Diencephalon (tissue), 1 donor: ENCODE measurements around the gene SERPINB7. TPM values are rescaled to one million over a fixed set of nuclear protein-coding genes. Genes with fewer than 3 reads are reported as not detected.

Experiments used
- total RNA-seq: library from RNA; depleted of rRNA; stranded (reverse); fragments of >200 nt; gene quantifications from one replicate; pipeline ENCODE4 v1.2.3, GENCODE V29; 2014

The SERPINB7 gene, protein sequence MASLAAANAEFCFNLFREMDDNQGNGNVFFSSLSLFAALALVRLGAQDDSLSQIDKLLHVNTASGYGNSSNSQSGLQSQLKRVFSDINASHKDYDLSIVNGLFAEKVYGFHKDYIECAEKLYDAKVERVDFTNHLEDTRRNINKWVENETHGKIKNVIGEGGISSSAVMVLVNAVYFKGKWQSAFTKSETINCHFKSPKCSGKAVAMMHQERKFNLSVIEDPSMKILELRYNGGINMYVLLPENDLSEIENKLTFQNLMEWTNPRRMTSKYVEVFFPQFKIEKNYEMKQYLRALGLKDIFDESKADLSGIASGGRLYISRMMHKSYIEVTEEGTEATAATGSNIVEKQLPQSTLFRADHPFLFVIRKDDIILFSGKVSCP
- total RNA-seq = not detected

DNA sequence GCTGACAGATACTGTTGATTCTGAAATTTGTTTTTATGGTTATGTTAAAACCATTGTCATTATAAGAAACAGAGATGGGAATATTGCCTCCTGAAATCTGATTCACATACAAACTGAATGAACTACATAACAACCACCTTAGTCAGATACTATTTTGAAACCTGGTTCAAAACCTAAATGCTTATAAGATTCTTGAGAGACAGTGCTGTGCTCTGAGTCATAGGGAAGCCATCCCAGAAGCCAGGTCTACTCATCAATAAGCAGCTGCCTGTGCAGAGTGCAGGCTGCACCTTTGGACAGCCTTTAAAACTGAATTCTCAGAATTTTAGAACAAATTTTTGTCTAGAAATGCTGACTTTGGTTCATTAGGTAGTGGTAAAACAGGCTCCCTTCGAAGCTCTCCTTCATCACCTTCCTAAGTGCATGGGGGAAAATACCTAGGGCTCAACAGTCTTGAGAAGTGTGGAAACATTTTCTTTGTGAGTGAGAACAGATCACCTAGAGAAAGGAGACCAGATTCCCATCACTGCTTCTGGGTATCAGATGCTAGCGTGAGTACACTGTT, at the start of gene SERPINB7:
Gene SERPINB7, plus strand, starts transcription at position 253 of the 565 bp plus-strand sequence. CDS start 6,955 bp downstream, outside the sequence.

Other genes starting within 250 kb of the SERPINB7 start
- gene SERPINB12, start 233.0 kb upstream of the SERPINB7 start, total RNA-seq = not detected
- under 0.01 TPM for gene SERPINB13, start 188.1 kb upstream of the SERPINB7 start, total RNA-seq
- not detected for gene SERPINB4, start 131.2 kb upstream of the SERPINB7 start, total RNA-seq
- not detected for gene SERPINB3, start 113.5 kb upstream of the SERPINB7 start, total RNA-seq
- not detected for gene SERPINB11, start 72.5 kb upstream of the SERPINB7 start, total RNA-seq
- gene SERPINB2, start 112.3 kb downstream of the SERPINB7 start, total RNA-seq = 0.23 TPM
- gene SERPINB10, start 132.5 kb downstream of the SERPINB7 start, total RNA-seq = 0.46 TPM
- gene HMSD, start 173.9 kb downstream of the SERPINB7 start, total RNA-seq = 0.69 TPM
- 2.1 TPM for gene SERPINB8, start 194.7 kb downstream of the SERPINB7 start, total RNA-seq